Glomerular visceral epithelial cell (primary cell): ENCODE measurements around the gene OR2S2.

ENCODE experiments used
- DNase-seq: peaks from one replicate; pipeline ENCODE4 v3.0.0-alpha.2; 2016; ENCODE audit errors: extremely low spot score

The OR2S2 gene

DNA sequence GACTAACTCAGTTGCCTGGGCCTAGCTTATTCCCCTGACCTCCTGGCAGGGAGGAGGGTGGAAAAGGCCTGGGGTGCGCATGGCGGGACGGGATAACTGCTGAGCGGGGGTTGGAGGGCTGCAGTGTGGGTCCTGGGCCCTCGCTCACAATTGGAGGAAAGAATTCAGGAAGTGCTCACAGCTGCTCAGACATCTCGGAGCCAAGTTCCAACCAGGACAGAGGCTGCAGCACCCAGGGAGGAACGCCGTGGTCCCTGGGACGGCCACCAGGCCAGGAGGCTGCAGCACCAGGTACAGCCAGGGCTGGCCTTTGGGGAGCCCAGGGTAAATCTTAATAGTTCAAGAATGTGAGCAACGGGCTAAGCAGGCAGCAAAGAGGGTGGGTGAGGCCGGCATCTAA is 48.7 kb downstream of the OR2S2 start, which contains the start of gene SPAAR:
SPAAR (plus strand) TSS at position 217 of the 400 bp plus-strand sequence. CDS start 974 bp downstream, outside the sequence.
- DNase-seq = no peak

DNA sequence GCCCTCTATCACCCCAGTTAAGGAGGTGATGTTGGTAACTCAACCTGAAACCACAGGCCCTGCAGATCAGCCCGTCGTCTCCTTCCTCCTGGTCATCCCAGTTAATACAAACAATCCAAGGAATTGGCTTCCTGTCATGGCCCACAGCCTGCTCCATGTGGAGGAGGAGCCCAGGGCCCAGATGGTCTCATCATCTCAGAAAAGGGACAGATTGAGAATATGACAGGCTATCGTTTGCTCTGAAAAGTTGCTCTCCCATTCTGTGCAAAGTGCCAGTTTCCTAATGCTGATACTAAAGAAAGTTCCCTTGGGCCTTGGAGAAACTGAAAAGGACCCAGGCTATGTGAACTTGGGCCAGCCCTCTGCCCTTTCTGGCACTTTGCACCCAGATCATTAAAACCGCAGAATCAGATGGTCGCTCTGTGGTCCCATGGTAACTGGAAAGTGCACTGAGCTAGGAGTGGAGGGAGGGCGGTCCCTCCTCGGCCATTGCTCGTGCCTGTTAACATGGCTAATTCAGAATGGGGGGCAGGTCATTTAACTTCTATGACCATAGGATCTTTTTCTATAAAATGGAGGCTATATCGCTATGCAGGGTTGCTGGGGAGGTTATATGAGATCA is 49.3 kb downstream of the OR2S2 start:
- peak; percentile 75 for DNase-seq

DNA sequence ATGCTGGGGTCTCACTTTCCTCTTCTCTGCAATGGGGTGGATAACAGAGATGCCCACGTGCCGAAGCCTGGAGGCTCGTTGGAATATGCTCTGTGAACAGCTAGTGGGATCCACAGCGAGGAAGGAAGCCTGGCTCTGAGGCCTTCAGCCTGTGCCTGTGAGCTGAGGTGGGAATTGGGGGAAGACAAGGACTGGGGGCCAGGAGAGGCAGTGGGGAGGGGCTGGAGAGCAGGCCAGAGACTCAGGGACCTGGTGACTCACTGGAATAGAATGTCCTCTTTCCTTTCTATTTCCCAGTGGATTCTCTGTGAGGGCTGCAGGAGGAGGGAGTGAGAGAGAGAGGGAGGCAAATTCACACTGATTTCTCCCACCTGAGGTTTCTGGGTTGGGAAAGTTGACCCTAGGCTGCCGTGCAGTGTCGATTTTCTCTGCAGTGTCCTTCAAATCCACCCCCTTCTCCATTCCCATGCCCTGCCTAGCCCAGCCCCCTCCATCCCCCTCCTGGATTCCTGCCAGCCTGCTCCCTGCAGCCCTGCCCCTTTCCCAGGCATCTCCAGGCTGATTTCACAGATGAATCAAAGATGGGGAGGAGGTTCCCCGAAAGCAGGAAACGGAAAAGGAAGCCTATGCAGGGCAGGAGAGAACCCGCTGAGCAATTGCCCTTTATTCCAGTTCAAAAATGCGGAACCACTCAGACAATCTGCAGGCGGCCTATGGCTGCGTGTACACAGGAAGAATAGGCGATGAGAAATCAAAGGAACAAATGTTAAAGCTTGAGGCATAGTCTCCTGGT is 50.0 kb downstream of the OR2S2 start:
- DNase-seq = peak; percentile 92
